Nephron (organoid): ENCODE results near the gene VWC2L.

Experiments
- H3K27ac Mint-ChIP-seq, 3 experiments: 2 replicates each; pipeline ENCODE4 v1.8.0; 2020; ENCODE audit warnings: mixed read lengths in 3 of 3, mild to moderate bottlenecking in 2 of 3, moderate library complexity in 1 of 3
- H3K27me3 Mint-ChIP-seq: 2 replicates; pipeline ENCODE4 v1.8.0; 2021; ENCODE audit warnings: low read depth, mild to moderate bottlenecking, moderate library complexity, mixed read lengths
- H3K36me3 Mint-ChIP-seq: 2 replicates; pipeline ENCODE4 v1.8.0; 2020; ENCODE audit warnings: low read depth, mixed read lengths
- H3K4me1 Mint-ChIP-seq: 2 replicates; pipeline ENCODE4 v1.8.0; 2020; ENCODE audit warnings: mixed read lengths
- H3K4me3 Mint-ChIP-seq, 3 experiments: 2 replicates each; pipeline ENCODE4 v1.8.0; 2020; ENCODE audit warnings: mild to moderate bottlenecking in 3 of 3, mixed read lengths in 3 of 3, moderate library complexity in 2 of 3
- H3K9me3 Mint-ChIP-seq: 2 replicates; pipeline ENCODE4 v1.8.0; 2020; ENCODE audit warnings: mixed read lengths
- CTCF ChIP-seq, 3 experiments: fragments of 200-600 bp; sonication (generic); IDR thresholded peaks; one replicate each; pipeline ENCODE4 v1.5.0; 2021; ENCODE audit warnings: antibody characterized with exemption in 3 of 3; ENCODE audit not compliant: unreplicated experiment in 3 of 3

Gene VWC2L

DNA sequence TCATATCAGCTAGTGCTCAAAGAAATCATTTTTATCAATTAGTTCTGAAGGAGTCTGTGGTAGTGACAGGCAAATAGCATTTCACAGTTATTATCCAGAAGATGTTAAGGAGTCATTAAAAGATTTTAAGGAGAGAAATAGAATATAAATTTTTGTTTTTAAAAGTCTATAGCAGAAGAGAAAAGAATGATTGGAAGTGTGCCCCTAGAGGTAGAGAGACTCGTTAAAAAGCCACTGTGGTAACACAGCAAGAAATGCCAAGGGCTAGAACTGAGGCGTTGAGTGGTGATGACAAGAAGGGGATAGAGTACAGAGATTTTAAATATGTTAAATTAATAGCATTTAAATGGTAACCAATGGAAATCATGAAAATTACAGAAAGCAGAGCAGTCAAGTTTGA, 78.3 kb downstream of the VWC2L start:
- H3K9me3 Mint-ChIP-seq, result peaks cover 4% of the 10 kb centered on the region
- no peak overlapping the region for H3K27ac Mint-ChIP-seq
- TF ChIP-seq CTCF (IDR thresholded peaks at IDR 0.05; ENCODE audit: unreplicated experiment in 3 of 3), result no peak
- H3K4me3 Mint-ChIP-seq, result no peak overlapping the region
- H3K27me3 Mint-ChIP-seq, result no peaks in the 10 kb centered on the region
- no peaks in the 10 kb centered on the region for H3K36me3 Mint-ChIP-seq
- peaks cover 9% of the 10 kb centered on the region for H3K4me1 Mint-ChIP-seq

GRCh38 chr2:214489702-214490101, 78.8 kb downstream of the VWC2L start:
- TF ChIP-seq CTCF (IDR thresholded peaks at IDR 0.05; ENCODE audit: unreplicated experiment in 3 of 3), result no peak
- Mint-ChIP-seq H3K9me3 (peaks cover 4% of the 10 kb centered on the region), H3K36me3 (no peaks in the 10 kb centered on the region), H3K4me1 (peaks cover 9% of the 10 kb centered on the region), H3K27me3 (no peaks in the 10 kb centered on the region), H3K27ac (no peak overlapping the region), H3K4me3 (no peak overlapping the region)

- H3K36me3 Mint-ChIP-seq, result no peaks in the 10 kb centered on the region
- TF ChIP-seq CTCF (IDR thresholded peaks at IDR 0.05; ENCODE audit: unreplicated experiment in 3 of 3), result no peak
- H3K9me3 Mint-ChIP-seq, result peaks cover 4% of the 10 kb centered on the region
- H3K27ac Mint-ChIP-seq, result no peak overlapping the region
- H3K4me3 Mint-ChIP-seq, result no peak overlapping the region
- H3K27me3 Mint-ChIP-seq, result no peaks in the 10 kb centered on the region
- H3K4me1 Mint-ChIP-seq, result peaks cover 9% of the 10 kb centered on the region
These were observed 81.3 kb downstream of the VWC2L start for GRCh38 chr2:214492152-214492551.

GRCh38 chr2:214492608-214493007, 81.8 kb downstream of the VWC2L start:
- Mint-ChIP-seq H3K27me3 (no peaks in the 10 kb centered on the region), H3K36me3 (no peaks in the 10 kb centered on the region), H3K4me1 (peaks cover 9% of the 10 kb centered on the region), H3K27ac (no peak overlapping the region), H3K4me3 (no peak overlapping the region), H3K9me3 (peaks cover 4% of the 10 kb centered on the region)
- TF ChIP-seq CTCF (IDR thresholded peaks at IDR 0.05; ENCODE audit: unreplicated experiment in 3 of 3), result no peak

DNA sequence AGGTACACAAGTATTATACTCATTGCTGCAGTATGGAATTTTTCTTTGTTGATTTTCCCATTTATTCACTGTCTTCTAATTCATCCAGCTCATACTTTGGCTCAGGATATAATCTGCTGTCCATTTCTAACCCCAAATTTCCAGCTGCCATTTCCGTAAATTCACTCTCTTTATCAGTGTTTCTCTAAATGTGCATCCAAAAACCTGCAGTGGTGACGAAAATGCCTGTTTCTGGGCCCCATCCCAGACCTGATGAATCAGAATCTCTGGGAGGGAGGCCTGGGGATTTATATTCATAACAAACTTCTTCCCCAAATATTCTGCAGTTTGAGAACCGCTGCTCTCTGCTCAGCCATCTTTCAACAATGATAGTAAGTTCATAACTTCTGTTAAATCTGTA, 86.6 kb downstream of the VWC2L start:
- Mint-ChIP-seq H3K36me3 (no peaks in the 10 kb centered on the region), H3K27ac (no peak overlapping the region), H3K4me3 (no peak overlapping the region), H3K27me3 (no peaks in the 10 kb centered on the region), H3K4me1 (no peaks in the 10 kb centered on the region), H3K9me3 (no peaks in the 10 kb centered on the region)
- no peak for TF ChIP-seq CTCF (IDR thresholded peaks at IDR 0.05; ENCODE audit: unreplicated experiment in 3 of 3)

DNA sequence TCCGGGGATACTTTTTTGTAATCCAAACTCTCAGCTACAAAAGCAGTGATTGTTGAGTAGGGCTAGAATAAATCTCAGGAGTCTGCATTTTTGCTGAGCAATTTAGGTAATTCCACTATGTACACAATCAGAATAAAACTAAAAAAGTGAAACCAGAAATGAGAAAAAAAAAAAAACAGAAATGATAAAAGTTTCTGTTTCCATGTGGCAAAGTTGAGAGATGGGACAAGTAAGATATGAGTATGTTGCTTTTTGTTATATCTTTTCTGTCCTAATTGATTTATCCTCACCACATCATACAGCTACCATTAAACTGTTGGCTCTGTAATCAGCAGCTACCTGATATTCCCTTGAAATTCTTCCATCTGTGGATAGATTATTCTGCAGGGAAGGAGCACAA, 92.7 kb downstream of the VWC2L start:
- H3K4me3 Mint-ChIP-seq, result no peak overlapping the region
- H3K27me3 Mint-ChIP-seq, result no peaks in the 10 kb centered on the region
- no peaks in the 10 kb centered on the region for H3K9me3 Mint-ChIP-seq
- H3K27ac Mint-ChIP-seq, result no peak overlapping the region
- no peaks in the 10 kb centered on the region for H3K4me1 Mint-ChIP-seq
- H3K36me3 Mint-ChIP-seq, result no peaks in the 10 kb centered on the region
- no peak for TF ChIP-seq CTCF (IDR thresholded peaks at IDR 0.05; ENCODE audit: unreplicated experiment in 3 of 3)
